Neuronal stem cell (in vitro differentiated cells): Measurements from ENCODE around the gene CTCF.

Experiments used
- DNase-seq: peaks from one replicate; pipeline ENCODE4 v3.0.0-alpha.2; 2013; ENCODE audit warnings: low spot score
- H2AFZ ChIP-seq: one replicate; pipeline ENCODE4 v1.6.1; 2013; ENCODE audit warnings: mild to moderate bottlenecking, low read length, inconsistent platforms
- H2AK5ac ChIP-seq: 2 replicates; pipeline ENCODE4 v1.6.1; 2013; ENCODE audit warnings: low read depth, mild to moderate bottlenecking, inconsistent platforms, low read length, moderate library complexity, mixed read lengths
- H2BK120ac ChIP-seq: 2 replicates; pipeline ENCODE4 v1.6.1; 2013; ENCODE audit warnings: low read depth, mild to moderate bottlenecking, inconsistent platforms, low read length, moderate library complexity, mixed read lengths
- H2BK12ac ChIP-seq: one replicate; pipeline ENCODE4 v1.6.1; 2013; ENCODE audit warnings: low read length, inconsistent platforms
- H2BK15ac ChIP-seq: 2 replicates; pipeline ENCODE4 v1.6.1; 2013; ENCODE audit warnings: mild to moderate bottlenecking, low read length, inconsistent platforms, mixed read lengths
- H2BK5ac ChIP-seq: one replicate; pipeline ENCODE4 v1.6.1; 2013; ENCODE audit warnings: inconsistent platforms, mild to moderate bottlenecking, low read length, moderate library complexity
- H3K14ac ChIP-seq: one replicate; pipeline ENCODE4 v1.6.1; 2013; ENCODE audit warnings: low read length, inconsistent platforms
- H3K18ac ChIP-seq: 2 replicates; pipeline ENCODE4 v1.6.1; 2013; ENCODE audit warnings: low read length, inconsistent platforms
- H3K23ac ChIP-seq: 2 replicates; pipeline ENCODE4 v1.6.1; 2013; ENCODE audit warnings: low read depth, mild to moderate bottlenecking, mixed read lengths, low read length, inconsistent platforms; ENCODE audit not compliant: poor library complexity
- H3K27ac ChIP-seq: replicated peaks from 3 replicates; pipeline ENCODE4 v1.5.1; 2013; ENCODE audit warnings: low read length, inconsistent platforms
- H3K27me3 ChIP-seq, 3 experiments: 2 replicates each; pipeline ENCODE4 v1.6.1; 2013; ENCODE audit warnings: low read length in 3 of 3, mild to moderate bottlenecking in 2 of 3, inconsistent platforms in 1 of 3, low read depth in 1 of 3, mixed read lengths in 1 of 3, moderate library complexity in 1 of 3; ENCODE audit not compliant: control insufficient read depth in 3 of 3, insufficient read depth in 3 of 3
- H3K36me3 ChIP-seq, 2 donors: replicated peaks in 1 of 2; 2 replicates each; pipeline ENCODE4 v1.6.1; 2013; ENCODE audit warnings: low read length in 2 of 2; ENCODE audit not compliant: control insufficient read depth in 2 of 2, insufficient read depth in 2 of 2
- H3K4ac ChIP-seq: 2 replicates; pipeline ENCODE4 v1.6.1; 2013; ENCODE audit warnings: inconsistent platforms, mild to moderate bottlenecking, low read length, moderate library complexity
- H3K4me1 ChIP-seq, 2 donors: 1 replicate in 1 of 2; 2 replicates in 1 of 2; pipeline ENCODE4 v1.6.1; 2013; ENCODE audit warnings: low read length in 2 of 2, low read depth in 1 of 2; ENCODE audit not compliant: control insufficient read depth in 2 of 2, insufficient read depth in 1 of 2
- H3K4me2 ChIP-seq: one replicate; pipeline ENCODE4 v1.6.1; 2013; ENCODE audit warnings: mild to moderate bottlenecking, low read length, inconsistent platforms; ENCODE audit not compliant: insufficient read depth, poor library complexity, severe bottlenecking
- H3K4me3 ChIP-seq, 2 donors: 2 replicates each; pipeline ENCODE4 v1.5.1; 2013; ENCODE audit warnings: low read length in 2 of 2, mild to moderate bottlenecking in 2 of 2, inconsistent platforms in 1 of 2, moderate library complexity in 1 of 2
- H3K79me1 ChIP-seq: one replicate; pipeline ENCODE4 v1.6.1; 2013; ENCODE audit warnings: low read depth, mild to moderate bottlenecking, inconsistent platforms, low read length, moderate library complexity
- H3K9ac ChIP-seq: one replicate; pipeline ENCODE4 v1.6.1; 2013; ENCODE audit warnings: mild to moderate bottlenecking, low read depth, low read length, inconsistent platforms; ENCODE audit not compliant: poor library complexity
- H3K9me3 ChIP-seq, 2 donors: replicated peaks in 1 of 2; 2 replicates each; pipeline versions ENCODE3 to v1.6.1; 2013; ENCODE audit warnings: low read length in 2 of 2, mild to moderate bottlenecking in 2 of 2, inconsistent platforms in 1 of 2, low read depth in 1 of 2, mixed read lengths in 1 of 2, moderate library complexity in 1 of 2; ENCODE audit not compliant: control insufficient read depth in 2 of 2, insufficient read depth in 1 of 2
- H4K8ac ChIP-seq: one replicate; pipeline ENCODE4 v1.6.1; 2013; ENCODE audit warnings: low read depth, mild to moderate bottlenecking, inconsistent platforms, low read length, moderate library complexity
- H4K91ac ChIP-seq: one replicate; pipeline ENCODE4 v1.6.1; 2013; ENCODE audit warnings: low read length, low read depth, mild to moderate bottlenecking, inconsistent platforms; ENCODE audit not compliant: poor library complexity
- WGBS, 2 donors: extraction: QIAGEN DNeasy Blood & Tissue Kit; methylation state at CpG; one replicate each; pipeline ENCODE4 v1.1.7; 2013; ENCODE audit warnings: missing lambda C conversion rate in 2 of 2, mixed read lengths in 1 of 2; ENCODE audit not compliant: insufficient read length in 2 of 2, insufficient replicate concordance in 1 of 2; ENCODE audit errors: extremely low coverage in 2 of 2; 5-methylcytosine and 5-hydroxymethylcytosine counted together

Gene CTCF

DNA sequence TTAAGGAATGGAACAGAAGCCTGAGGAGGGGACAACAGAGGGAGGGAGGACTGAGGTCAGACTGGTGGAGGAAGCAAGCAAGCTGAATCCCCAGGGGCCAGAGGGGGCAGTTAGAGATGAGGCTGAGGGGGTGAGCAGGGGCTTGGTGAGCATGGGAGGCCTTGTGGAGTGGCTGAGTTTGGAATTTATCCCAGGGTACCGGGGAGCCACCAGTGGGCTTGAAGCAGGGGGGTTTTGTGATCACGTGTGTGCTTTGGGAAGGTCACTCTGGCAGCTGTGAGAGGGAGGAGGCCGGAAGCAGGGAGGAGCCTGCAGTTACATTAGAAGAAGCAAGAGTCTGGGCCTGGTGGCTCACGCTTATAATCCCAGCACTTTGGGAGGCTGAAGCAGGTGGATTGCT lies 9.8 kb upstream of the CTCF start:
- H3K4me1 ChIP-seq, result no peaks in the 10 kb centered on the region
- no peak overlapping the region for H2AK5ac ChIP-seq
- no peak overlapping the region for H2BK15ac ChIP-seq
- H3K4me2 ChIP-seq, result no peak overlapping the region
- no peak overlapping the region for H4K91ac ChIP-seq
- H4K8ac ChIP-seq, result no peak overlapping the region
- H3K4ac ChIP-seq, result no peak overlapping the region
- H3K9me3 ChIP-seq, result no peaks in the 10 kb centered on the region
- DNase-seq, result no peak
- peak overlapping the region; percentile 31 for H3K27ac ChIP-seq
- H3K9ac ChIP-seq, result no peak overlapping the region
- no peak overlapping the region for H2BK5ac ChIP-seq
- no peak overlapping the region for H3K23ac ChIP-seq
- no peak overlapping the region for H3K18ac ChIP-seq
- no peak overlapping the region for H2BK12ac ChIP-seq
- H2AFZ ChIP-seq, result no peak overlapping the region
- no peak overlapping the region for H2BK120ac ChIP-seq
- H3K27me3 ChIP-seq, result no peaks in the 10 kb centered on the region
- H3K4me3 ChIP-seq, result no peak overlapping the region
- peaks cover 5 to 26% of the 10 kb centered on the region in 2 donors for H3K36me3 ChIP-seq
- no peak overlapping the region for H3K14ac ChIP-seq
- no CpG with 5 or more reads among the region's 4 CpGs for WGBS, 2 donors
- no peaks in the 10 kb centered on the region for H3K79me1 ChIP-seq

DNA sequence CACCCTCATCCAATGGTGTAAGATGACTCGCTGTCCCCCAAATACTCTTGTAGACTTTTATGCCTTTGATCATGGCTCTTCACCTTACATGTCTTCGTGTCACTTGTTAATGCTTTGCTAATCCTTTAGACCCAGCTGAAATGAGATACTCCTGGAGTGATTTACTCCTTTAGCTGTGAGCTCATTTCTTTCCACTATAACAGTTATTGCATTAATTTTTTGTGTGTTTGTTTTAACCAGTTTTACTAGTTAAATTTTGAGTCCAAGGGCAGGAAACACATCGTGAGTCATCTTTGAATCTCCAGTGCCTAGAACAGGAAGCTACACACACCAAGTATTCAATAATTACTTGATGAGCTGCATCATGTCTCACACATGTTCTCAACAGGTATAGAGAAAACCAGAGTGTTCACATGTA lies 6.5 kb upstream of the CTCF start:
- no peak overlapping the region for H3K18ac ChIP-seq
- no peak overlapping the region for H2BK5ac ChIP-seq
- H4K91ac ChIP-seq, result no peak overlapping the region
- no peak overlapping the region for H3K27ac ChIP-seq
- no peak overlapping the region for H2AFZ ChIP-seq
- no peak overlapping the region for H3K9ac ChIP-seq
- peaks cover 0 to 19% of the 10 kb centered on the region in 2 donors for H3K36me3 ChIP-seq
- H3K27me3 ChIP-seq, result peaks cover 0 to 2% (median 0%) of the 10 kb centered on the region in 3 experiments
- H3K9me3 ChIP-seq, result no peaks in the 10 kb centered on the region
- H4K8ac ChIP-seq, result no peak overlapping the region
- H2BK15ac ChIP-seq, result no peak overlapping the region
- no peak overlapping the region for H3K23ac ChIP-seq
- peaks cover 0 to under 1% of the 10 kb centered on the region in 2 donors for H3K4me1 ChIP-seq
- H3K79me1 ChIP-seq, result no peaks in the 10 kb centered on the region
- no peak overlapping the region for H2BK12ac ChIP-seq
- H3K4ac ChIP-seq, result no peak overlapping the region
- H3K4me3 ChIP-seq, result no peak overlapping the region
- H2AK5ac ChIP-seq, result no peak overlapping the region
- H3K4me2 ChIP-seq, result no peak overlapping the region
- no peak overlapping the region for H3K14ac ChIP-seq
- no CpG with 5 or more reads among the region's 3 CpGs for WGBS, 2 donors
- no peak for DNase-seq
- H2BK120ac ChIP-seq, result no peak overlapping the region

DNA sequence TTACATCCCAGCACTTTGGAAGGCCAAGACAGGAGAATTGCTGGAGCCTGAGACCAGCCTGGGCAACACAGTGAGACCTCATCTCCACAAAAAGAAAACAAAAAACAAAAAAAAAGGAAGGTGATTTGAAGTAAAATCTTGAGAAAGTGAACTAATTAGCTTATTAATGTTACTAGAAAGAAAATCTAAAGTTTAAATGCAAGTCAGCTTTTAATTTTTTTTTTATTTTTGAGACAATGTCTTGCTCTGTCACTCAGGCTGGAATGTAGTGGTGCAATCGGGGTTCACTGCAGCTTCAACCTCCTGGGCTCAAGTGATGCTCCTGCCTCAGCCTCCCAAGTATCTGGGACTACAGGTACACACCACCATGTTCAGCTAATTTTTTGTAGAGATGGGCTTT lies 3.5 kb upstream of the CTCF start:
- H3K14ac ChIP-seq, result no peak overlapping the region
- WGBS, 2 donors, result no CpG with 5 or more reads among the region's 1 CpG
- no peak overlapping the region for H3K4me2 ChIP-seq
- no peak overlapping the region for H3K4me3 ChIP-seq
- H3K27ac ChIP-seq, result no peak overlapping the region
- no peak overlapping the region for H3K4ac ChIP-seq
- DNase-seq, result no peak
- H3K9me3 ChIP-seq, result no peaks in the 10 kb centered on the region
- H2BK15ac ChIP-seq, result no peak overlapping the region
- H3K36me3 ChIP-seq, result peaks cover 0 to 14% of the 10 kb centered on the region in 2 donors
- H3K79me1 ChIP-seq, result peaks cover 6% of the 10 kb centered on the region
- H2AFZ ChIP-seq, result no peak overlapping the region
- no peak overlapping the region for H3K23ac ChIP-seq
- peaks cover 3 to 5% of the 10 kb centered on the region in 2 donors for H3K4me1 ChIP-seq
- H2BK12ac ChIP-seq, result no peak overlapping the region
- H4K91ac ChIP-seq, result no peak overlapping the region
- H3K27me3 ChIP-seq, result peaks cover 0 to 2% (median 0%) of the 10 kb centered on the region in 3 experiments
- H3K18ac ChIP-seq, result no peak overlapping the region
- no peak overlapping the region for H3K9ac ChIP-seq
- H4K8ac ChIP-seq, result no peak overlapping the region
- no peak overlapping the region for H2BK5ac ChIP-seq
- no peak overlapping the region for H2BK120ac ChIP-seq
- no peak overlapping the region for H2AK5ac ChIP-seq

DNA sequence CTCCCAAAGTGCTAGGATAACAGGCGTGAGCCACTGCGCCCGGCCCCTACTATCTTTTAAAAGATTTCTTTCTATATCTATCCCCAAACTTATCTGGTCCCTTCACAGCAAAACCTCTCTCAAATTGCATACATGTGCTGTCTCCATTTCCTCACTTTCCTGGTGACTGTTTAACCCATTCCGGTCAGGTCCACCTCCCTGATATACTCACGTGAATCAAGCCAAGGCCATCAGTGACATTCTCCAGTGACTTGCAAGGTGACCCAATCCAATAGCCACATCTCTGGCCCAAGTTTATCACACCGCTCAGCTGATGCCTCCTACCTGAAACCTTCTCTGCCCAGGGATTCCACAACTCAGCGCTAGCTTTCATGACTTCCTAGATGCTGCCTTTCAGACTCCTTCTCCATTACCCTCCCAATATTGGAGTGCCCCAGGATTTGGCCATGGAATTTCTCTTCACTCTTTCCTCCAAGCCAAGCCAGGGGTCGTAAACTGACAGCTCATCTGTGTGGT lies 1.4 kb upstream of the CTCF start:
- no peaks in the 10 kb centered on the region for H3K9me3 ChIP-seq
- H3K4me2 ChIP-seq, result no peak overlapping the region
- H3K79me1 ChIP-seq, result peaks cover 6% of the 10 kb centered on the region
- no peak overlapping the region for H2BK12ac ChIP-seq
- no peak for DNase-seq
- H4K8ac ChIP-seq, result no peak overlapping the region
- H2AFZ ChIP-seq, result no peak overlapping the region
- peaks cover 0 to 8% of the 10 kb centered on the region in 2 donors for H3K36me3 ChIP-seq
- peaks cover 3 to 5% of the 10 kb centered on the region in 2 donors for H3K4me1 ChIP-seq
- H3K4ac ChIP-seq, result no peak overlapping the region
- no peak overlapping the region for H3K23ac ChIP-seq
- H3K4me3 ChIP-seq, result peak overlapping the region in 1 of 2 donors; percentile 98
- no peak overlapping the region for H2BK15ac ChIP-seq
- no peak overlapping the region for H3K14ac ChIP-seq
- H4K91ac ChIP-seq, result no peak overlapping the region
- H3K27ac ChIP-seq, result no peak overlapping the region
- no CpG with 5 or more reads among the region's 8 CpGs for WGBS, 2 donors
- no peak overlapping the region for H2BK5ac ChIP-seq
- H3K18ac ChIP-seq, result no peak overlapping the region
- no peak overlapping the region for H2AK5ac ChIP-seq
- no peak overlapping the region for H2BK120ac ChIP-seq
- H3K9ac ChIP-seq, result no peak overlapping the region
- H3K27me3 ChIP-seq, result peaks cover 0 to 2% (median 0%) of the 10 kb centered on the region in 3 experiments
